GM19324 (cell line): Measurements from ENCODE around the gene AFF2.
"Not testable (repeated sequence)": the region's sequence is repeated elsewhere in the genome, so short reads cannot be mapped to it uniquely, and the experiment has no call there.

Experiments used
- ATAC-seq: cut with Tn5 transposase; IDR thresholded peaks from one replicate; pipeline ENCODE4 v1.9.1; 2021; ENCODE audit warnings: mild to moderate bottlenecking, moderate library complexity; ENCODE audit not compliant: unreplicated experiment, low FRiP score

AFF2 gene

DNA sequence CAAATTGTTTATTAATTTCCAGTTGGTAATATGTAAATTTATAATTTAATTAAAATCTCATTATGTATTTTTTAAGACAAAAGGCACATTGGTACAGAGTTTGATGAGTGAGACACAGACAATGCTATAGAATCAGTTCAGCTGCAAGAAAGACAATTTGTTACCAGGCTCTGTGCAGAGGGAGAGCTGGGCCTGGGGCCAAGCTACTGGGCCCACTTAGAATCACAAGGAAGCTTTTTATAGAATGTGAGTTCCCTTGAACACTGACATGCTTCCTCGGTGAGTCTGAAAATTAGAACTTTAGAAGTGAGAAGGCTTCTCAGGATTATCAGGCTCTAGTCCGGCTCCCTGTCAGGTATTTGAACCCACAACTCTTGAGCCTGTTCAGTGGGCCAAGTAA, 129.0 kb downstream of the AFF2 start:
- no peak for ATAC-seq

DNA sequence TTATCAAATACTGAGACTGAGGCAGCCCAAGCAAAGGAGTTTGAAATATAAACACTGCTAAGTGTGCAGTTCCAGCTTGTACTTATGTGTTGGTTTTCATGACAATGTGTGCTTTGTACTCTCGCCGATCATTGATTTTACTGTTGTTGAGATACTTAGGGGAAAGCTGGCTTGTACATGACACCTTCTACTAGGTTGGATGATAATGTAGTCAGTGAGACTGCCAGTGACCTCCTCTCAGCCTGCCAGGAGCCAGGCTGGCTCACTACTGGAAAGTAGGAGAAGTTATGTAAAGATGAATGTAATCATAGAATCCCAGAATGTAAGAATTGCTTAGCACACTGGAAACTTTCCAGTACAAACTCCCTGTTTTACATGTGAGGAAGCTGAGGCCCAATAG, 132.0 kb downstream of the AFF2 start:
- no peak for ATAC-seq

DNA sequence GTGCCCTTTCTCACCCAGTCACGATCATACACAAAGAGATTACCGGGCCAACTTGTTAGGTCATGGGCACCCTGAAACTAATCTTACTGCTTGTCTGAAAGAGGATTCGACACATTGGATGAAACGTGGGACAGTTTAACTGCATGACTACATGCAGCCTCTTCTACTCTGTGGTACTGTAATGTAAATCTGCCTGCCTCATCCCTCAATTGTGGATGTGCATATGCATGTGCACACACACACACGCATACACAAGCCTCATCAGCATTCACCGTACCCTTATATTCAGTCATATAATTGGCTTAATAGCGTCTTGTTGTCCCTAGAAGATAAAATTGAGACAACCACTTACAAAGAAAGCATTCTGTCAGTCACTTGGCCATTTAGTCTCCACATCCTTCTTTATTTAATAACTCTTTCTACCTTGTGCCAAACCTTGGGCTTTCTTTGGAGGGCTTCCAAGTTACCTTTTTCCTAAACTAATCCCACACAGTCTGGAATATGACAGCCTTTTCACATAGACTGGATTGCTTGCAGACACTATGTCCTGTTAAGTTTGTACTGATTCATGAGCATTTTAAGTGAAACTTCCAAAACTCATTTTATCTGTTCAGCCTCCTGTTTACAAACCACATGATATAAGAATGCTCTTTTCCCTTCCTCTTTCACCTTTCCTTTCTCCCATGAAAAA, 132.9 kb downstream of the AFF2 start:
- no peak for ATAC-seq

DNA sequence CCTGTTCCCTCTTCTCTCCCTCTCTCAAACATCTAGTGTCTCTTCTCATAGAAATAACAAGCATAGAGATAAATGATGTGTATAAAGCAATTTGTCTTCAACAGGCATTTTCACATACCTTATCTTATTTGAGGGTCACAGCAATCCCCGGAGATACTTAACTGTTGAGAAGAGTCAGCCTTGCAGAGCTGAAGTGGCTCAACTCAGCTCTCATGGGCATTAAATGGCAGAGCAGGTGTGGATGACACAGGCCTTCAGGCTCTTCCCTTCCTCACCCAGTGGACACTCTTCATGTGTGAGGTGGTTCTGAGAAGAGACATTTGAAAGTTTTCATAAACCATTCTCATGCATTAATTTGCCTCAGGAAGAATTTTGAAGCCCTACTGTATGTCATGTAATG, 134.2 kb downstream of the AFF2 start:
- no peak for ATAC-seq

DNA sequence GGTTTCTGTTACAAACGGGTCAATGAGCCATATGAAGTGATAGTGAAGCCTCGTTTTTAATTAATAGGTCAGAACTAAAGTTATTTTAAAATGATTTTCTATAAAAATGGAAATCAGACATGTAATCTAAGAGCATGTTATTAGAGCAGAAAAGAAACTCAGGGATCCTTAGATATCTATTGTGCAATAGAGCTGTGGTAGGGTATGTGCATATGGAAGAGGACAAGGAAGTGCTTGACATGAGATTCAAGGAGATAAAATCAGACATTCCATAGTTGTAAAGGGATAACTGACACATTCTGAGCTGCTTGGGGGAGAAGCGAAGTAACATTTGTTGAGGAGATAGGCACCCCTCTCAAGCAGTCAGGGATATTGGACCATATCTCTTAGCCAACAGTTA, 143.0 kb downstream of the AFF2 start:
- ATAC-seq: no peak

DNA sequence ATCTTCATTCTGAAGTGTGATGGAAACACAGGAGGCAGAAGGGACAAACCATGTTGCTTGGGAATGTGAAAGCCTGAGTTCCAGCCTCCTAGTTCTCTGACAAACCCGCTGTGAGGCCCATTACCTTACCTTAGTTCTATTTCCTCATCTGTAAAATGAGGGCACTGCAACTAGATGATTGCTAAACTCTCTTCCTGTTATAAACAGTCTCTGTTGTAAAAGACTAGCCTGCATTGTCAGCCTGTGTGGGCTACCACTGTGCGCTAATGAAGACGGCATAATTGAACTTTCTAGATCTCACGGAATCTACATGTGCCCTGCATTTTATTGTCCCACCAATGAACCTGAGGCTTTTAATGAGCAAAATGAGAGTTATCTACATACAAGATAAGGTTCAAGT, 147.2 kb downstream of the AFF2 start:
- ATAC-seq: no peak

DNA sequence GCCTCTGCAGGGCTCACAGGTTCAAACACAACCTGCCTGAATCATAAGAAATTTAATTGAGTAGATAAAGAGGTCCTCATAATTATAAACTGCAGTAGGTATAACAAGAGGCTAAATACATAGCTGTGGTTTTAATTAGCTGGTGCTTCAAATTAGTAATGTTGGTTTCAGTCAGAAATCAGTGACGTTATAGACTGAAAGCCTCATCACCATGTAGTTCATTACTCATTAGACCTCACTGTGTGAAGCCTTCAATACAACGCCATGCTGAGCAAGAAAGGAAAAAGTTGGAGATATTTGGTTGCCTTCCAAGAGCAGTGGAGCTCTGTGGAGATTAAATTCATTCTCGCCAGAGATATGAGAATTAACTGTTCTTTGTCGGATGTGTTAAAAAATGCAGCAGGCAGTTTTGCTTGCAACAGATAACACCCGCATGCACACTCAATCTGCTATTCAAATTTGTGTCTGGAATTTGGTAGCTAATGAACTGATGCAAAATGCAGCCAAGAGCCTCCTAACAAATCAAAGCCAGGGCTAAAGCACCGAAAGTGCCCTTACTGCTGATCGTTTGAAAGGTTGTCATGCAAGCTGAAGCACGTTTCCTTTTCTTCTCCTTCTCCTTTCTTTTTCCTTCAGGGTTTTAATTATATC, 148.9 kb downstream of the AFF2 start:
- no peak for ATAC-seq

DNA sequence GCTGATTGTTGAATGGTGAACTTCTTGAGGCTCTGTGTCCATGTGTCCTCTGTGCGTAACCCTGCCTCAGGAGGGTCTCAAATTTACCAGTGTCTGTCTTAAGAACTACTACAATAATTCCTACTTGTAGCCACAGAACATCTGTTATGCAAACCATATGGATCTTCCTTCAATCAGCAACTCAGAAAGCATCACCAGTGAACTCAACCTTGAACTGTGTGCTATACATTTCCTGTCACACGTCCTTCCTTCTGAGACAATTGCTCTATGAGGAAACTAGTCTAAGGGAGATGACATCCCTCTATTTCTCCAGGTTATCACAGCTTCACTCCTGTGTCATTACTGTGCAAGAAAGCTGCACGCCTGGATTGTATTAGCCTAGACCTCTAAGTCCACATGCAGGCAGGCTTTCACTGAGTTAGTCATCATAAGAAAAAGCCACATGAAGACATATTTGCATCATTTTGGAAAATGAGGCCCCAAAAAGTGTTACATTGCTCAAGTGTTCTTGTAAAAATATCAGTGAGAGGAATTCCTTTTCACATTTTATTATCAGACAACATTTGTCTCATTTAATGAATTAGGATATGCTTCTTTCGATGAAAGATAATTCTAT, 157.8 kb downstream of the AFF2 start:
- no peak for ATAC-seq

DNA sequence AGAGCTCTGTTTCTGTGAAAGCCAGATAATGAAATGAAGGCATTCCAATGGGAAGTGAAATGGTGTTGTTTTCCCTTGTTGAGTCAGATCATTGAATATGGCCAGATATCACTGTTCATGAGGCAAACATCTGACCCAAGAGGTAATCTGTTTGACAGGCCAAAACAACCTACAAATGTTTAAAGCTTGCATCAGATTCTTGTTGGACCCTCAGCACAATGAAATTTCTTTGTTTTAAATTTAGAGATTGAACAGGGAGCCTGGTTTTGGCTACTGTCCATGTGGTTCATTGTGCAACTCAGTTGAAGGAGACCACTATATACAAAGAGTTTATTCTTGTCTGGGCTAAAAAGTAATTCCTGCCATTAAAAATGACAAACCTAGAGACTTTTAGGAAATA, 159.1 kb downstream of the AFF2 start:
- ATAC-seq: no peak

DNA sequence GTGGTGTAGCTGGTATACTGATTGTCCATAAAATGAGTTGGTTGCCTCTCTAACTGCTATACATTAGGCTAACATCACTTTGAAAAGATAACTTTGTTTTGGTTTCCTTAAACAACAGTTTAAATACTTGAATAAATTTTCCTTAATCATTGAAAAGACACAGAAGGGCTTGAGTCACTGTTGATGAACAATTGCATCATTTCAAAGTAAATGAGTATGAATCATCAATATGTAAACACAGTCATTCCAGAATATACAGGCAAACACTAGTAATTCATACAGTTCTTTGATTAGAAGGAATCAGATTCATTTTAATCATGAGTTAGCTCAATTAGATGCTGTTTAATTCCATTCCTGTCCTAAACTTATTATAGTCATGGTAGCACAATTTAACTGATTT, 160.6 kb downstream of the AFF2 start:
- ATAC-seq: no peak

DNA sequence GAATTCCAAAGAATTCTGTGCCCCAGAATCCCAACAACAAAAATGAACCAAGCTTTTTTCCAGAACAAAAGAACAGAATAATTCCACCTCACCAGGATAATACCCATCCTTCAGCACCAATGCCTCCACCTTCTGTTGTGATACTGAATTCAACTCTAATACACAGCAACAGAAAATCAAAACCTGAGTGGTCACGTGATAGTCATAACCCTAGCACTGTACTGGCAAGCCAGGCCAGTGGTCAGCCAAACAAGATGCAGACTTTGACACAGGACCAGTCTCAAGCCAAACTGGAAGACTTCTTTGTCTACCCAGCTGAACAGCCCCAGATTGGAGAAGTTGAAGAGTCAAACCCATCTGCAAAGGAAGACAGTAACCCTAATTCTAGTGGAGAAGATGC, 161.6 kb downstream of the AFF2 start:
- ATAC-seq: no peak

DNA sequence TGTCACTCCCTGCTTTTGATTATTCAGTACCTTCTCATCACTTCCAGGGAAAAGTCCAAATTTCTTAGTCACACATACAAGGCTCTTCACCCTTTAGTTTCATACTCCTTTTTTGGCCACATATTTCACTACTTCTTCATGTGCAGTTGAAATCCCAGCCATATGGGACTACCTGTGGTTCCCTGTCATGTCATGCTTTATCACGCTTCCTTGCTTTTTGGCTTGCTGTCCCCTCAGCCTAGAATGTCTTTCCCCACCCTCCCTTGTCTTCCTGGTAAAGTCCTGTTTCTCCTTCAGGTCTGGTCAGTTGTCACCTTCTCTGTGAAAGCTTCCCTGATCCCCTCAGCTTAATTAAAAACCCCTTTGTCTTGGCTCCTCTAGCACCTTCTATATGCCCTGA, 163.8 kb downstream of the AFF2 start:
- ATAC-seq: no peak

DNA sequence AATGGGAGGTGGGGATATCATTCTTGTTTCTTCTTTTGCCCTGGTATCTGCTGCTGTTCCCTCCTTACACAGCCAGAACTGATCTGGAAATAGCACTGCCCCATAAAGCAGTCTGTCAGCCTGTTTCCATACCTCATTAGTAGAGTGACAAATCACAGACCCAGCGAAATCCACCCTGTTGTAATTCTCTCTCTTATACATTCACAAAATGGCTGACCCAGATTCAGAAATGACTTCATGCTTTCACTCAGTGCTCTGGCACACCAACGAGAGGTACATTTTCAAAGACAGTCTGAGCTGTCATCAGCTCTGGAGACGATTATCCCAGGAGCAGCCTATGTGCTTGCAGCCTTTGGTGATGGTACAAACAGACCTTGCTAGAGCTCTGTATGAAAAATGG, 164.6 kb downstream of the AFF2 start:
- no peak for ATAC-seq

DNA sequence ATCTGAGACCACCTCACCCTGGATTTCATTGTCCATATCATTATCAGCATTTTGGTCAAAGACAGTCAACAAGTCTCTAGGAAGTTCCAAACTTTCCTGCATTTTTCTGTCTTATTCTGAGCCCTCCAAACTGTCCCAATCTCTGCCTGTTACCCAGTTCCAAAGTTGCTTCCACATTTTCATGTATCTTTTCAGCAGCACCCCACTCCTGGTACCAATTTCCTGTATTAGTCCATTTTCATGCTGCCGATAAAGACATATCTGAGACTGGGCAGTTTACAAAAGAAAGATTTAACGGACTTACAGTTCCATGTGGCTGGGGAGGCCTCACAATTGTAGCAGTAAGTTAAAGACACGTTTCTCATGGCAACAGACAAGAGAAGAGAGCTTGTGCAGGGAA, 168.8 kb downstream of the AFF2 start:
- ATAC-seq: not testable (repeated sequence)

DNA sequence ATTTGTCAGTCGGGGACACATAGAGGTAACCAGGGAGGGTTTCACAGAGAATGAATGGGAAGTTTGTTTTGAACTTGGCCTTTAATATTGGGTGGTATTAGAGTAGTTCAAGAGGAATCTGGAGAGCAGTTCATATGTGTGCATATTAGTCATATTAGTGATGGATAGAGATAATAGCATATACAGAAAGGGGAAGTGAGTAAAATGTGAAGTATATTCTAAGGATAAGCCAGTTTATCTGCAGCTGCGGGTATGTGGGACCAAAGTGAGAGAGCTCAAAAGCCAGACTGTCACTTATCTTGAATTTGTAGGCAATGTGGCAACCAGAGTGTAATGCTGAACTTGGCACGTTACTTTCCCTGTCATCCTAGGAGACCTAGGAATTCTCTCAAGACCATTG, 169.9 kb downstream of the AFF2 start:
- no peak for ATAC-seq

DNA sequence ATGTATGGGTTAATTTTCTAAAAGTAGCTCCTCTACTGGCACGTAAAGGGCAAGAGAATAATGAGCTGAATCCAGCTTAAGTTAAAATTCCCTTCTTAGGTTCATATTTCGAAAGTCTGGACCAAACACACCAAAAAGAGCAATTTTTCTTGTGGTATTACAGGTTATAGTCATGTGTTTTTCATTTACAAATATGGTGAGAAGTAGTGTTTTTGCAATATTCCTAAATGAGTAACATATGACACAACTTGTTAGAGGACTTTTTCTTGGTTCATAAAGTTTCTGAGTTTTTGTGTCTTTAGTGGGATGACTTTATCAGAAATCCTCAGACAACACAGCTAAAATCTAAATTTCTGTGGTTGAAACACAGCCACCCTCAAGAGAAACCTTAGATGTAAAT, 172.1 kb downstream of the AFF2 start:
- no peak for ATAC-seq

DNA sequence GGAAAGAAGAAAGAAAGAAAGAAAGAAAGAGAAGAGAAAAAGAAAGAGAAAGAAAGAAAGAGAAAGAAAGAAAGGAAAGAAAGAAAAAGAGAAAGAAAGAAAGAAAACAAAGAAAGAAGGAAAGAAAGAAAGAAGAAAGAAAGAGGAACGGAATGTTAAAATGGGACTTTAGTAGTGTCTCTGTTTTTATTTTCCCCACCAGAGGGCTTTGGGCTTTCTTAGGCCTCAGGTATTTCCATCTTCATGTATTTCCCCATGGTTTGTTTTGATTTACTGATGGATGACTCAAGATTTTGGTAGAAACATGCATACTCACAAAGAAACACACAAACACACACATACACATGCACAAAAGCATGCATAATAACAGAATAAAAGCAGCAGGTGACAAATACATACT, 181.2 kb downstream of the AFF2 start:
- no peak for ATAC-seq

DNA sequence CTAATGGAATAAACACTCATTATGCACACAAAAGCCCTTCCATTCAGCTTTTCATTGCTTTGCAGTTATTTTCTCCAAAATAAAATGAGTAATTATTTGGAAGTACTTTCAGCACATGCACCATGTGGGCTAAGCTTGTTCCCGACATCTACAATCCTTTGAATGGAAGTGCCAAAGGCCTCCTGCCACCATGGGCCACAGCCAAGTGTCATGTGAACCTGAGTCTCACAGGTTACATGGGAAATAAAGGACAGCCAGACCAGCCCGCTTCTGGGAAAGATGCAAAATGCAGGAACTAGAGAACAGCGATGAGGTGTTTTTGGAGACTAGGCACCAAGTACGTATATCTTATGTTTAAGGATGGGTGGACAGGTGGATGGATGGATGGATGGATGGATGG, 181.8 kb downstream of the AFF2 start:
- ATAC-seq: no peak

DNA sequence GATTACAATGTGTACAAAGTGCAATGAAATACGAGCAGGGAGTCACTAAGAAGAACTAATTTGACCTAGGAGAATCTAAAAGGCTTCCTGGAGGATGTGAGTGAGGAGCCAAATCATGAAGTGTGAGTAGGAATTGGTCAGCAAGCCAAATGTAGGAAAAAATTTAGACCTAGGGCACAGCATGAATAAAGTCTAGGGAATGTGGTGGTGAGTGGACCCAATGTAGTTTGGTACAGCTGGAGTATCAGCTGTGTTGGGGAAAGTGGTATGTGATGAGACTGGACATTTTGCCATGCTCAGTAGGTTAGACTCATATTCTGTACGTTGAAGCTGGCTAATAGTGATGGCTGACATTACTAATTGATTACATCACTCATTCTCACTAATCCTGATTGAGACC, 191.0 kb downstream of the AFF2 start:
- ATAC-seq: no peak

DNA sequence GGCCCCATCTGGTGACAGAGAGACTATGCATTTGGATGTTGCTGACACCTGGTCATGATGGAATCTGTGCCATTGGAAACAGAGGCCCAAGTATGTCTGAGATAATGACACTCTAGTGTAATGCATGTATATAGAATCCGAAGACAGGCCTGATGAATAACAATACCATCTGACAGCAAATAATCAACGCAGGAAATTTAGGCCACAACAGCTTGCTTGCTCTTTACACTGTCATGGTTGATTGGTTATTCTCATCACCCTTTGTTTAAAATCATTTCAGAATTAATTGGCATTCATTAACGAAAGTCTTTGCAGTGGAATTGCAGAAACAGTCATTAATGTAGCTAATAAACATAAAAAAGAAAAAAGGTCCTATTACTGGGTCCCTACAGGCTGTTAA, 194.8 kb downstream of the AFF2 start:
- no peak for ATAC-seq

DNA sequence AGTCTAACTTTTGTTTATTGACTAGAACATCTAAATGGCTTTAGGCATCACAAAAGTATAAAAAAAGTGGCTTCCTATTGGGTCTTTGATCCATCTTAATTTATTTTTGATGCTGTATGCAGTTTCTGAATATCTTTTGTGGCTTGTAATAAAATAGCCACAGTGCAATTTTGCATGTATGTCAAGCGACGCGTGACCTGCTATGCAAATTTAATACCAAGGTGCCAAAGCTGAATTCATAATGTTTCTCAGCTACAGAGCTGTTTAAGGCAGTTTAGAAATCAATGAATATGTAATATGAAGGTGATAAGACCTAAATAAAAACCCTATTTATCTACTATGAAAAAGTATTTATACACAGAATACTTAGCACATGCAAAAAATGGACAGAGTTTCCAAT, 197.8 kb downstream of the AFF2 start:
- no peak for ATAC-seq

DNA sequence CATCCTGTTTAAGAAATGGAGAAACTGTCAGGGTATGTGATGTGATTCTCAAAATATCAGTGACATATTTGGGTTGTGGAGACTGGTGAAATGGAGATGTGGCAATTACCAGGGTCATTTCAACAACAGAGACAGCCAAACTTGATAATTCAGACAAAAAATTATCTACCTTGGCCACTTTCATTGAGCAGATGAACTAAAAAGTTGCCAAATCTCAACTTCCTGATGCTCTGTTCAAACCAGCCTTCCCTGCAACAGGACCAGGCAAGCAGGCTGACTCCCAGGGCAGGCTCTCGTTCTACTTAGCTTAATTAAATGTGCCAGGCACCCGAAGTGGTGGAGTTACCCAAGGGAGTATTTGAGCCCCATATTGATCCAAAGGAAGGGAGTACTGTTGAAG, 199.6 kb downstream of the AFF2 start:
- ATAC-seq: no peak
